ENCODE data around the gene SLC28A1. TPM values are rescaled to one million over a fixed set of nuclear protein-coding genes. Genes with fewer than 3 reads are reported as not detected.
A peak's percentile ranks its signal among the peaks of the same experiment; 100 is the strongest.

SLC28A1 gene
- total and polyA plus RNA-seq, 2 of the 4 experiments (the other 2 are of a cell fraction) = not detected

- intact Hi-C loops (cut with micrococcal nuclease) = no loop called here
- Histone ChIP-seq H3K14ac (replicated peaks; ENCODE audit: low read depth, low read length) (peak overlapping the region; percentile 73), H3K4me1 (ENCODE audit: control insufficient read depth, insufficient read depth, low read length) (peaks cover 6% of the 10 kb centered on the region), H3K56ac (ENCODE audit: extremely low read depth, insufficient read depth, low read length) (no peak overlapping the region), H3K4ac (ENCODE audit: low read depth, low read length) (peak overlapping the region; percentile 65; the same call in 1 of the 2 replicates), H3K4me3 (ENCODE audit: insufficient read depth, low read depth, low read length) (no peak overlapping the region), H2AK9ac (replicated peaks; ENCODE audit: low read depth, low read length, poor library complexity) (no peak overlapping the region), H2AFZ (replicated peaks; ENCODE audit: low read length, poor library complexity) (peak overlapping the region; percentile 83), H3K18ac (ENCODE audit: low read depth, low read length) (no peak overlapping the region), H3K9me1 (ENCODE audit: insufficient read depth, low read length) (peaks cover 11% of the 10 kb centered on the region), H2BK5ac (ENCODE audit: low read depth, low read length, poor library complexity, severe bottlenecking) (peak overlapping the region; percentile 15), H3K4me2 (ENCODE audit: low read depth, low read length) (peak overlapping the region; percentile 9; the same call in 1 of the 2 replicates), H3K36me3 (ENCODE audit: control insufficient read depth, insufficient read depth, low read length) (no peaks in the 10 kb centered on the region), H3K27ac (ENCODE audit: insufficient read depth, low read length) (0 out of 2 replicates have a peak overlapping the region, but pooled peaks have one; percentile 4), H3K23ac (ENCODE audit: low read depth, low read length) (peak overlapping the region; percentile 74; the same call in 1 of the 2 replicates), H3K27me3 (ENCODE audit: control insufficient read depth, insufficient read depth, low read length) (no peaks in the 10 kb centered on the region), H3K79me1 (ENCODE audit: low read depth in 1 of 2, low read length in 2 of 2) (no peaks in the 10 kb centered on the region), H2AK5ac (ENCODE audit: low read depth, low read length) (peak overlapping the region; percentile 27; the same call in 1 of the 2 replicates), H4K5ac (ENCODE audit: low read depth, low read length) (no peak overlapping the region), H4K20me1 (ENCODE audit: insufficient read depth, low read length) (no peaks in the 10 kb centered on the region), H3K9me3 (ENCODE audit: control insufficient read depth, insufficient read depth, low read length) (peaks cover 4% of the 10 kb centered on the region), H2BK15ac (ENCODE audit: low read depth, low read length) (peak overlapping the region; percentile 29; the same call in 1 of the 3 replicates), H4K91ac (ENCODE audit: insufficient read depth, low read depth, low read length) (0 out of 2 replicates have a peak overlapping the region, but pooled peaks have one; percentile 10), H2BK20ac (ENCODE audit: low read depth, low read length) (peak overlapping the region; percentile 64; the same call in 1 of the 2 replicates), H3K9ac (ENCODE audit: low read depth, low read length) (0 out of 2 replicates have a peak overlapping the region, but pooled peaks have one; percentile 7), H2BK120ac (ENCODE audit: low read depth, low read length) (peak overlapping the region; percentile 67), H4K8ac (ENCODE audit: low read depth in 2 of 2, low read length in 2 of 2) (peak overlapping the region in 1 of 2 experiments; percentile 66; a peak in 1 of 4 replicates)
- WGBS, 2 experiments (ENCODE audit: extremely low coverage in 2 of 2, insufficient read length in 1 of 2) = no CpG with 5 or more reads among the region's 3 CpGs
- BruUV-seq (replicated peaks) = no TSS peak
- peak; percentile 91 for DNase-seq
- dilution Hi-C loops (cut with HindIII; ENCODE audit: low sequenced_read_pairs, unreplicated experiment) = no loop called here
- TF ChIP-seq RCOR1 (IDR thresholded peaks at IDR 0.05; ENCODE audit: insufficient replicate concordance, low read length) (no peak), MAZ (IDR thresholded peaks at IDR 0.05; ENCODE audit: borderline replicate concordance, low read depth, low read length) (no peak), MXI1 (IDR thresholded peaks at IDR 0.05; ENCODE audit: borderline replicate concordance, low read depth, low read length) (0 out of 2 replicates have a peak, but pooled peaks have one; percentile 14), SMC3 (IDR thresholded peaks at IDR 0.05; ENCODE audit: low read depth, low read length) (no peak), USF2 (IDR thresholded peaks at IDR 0.05; ENCODE audit: low read depth, low read length) (no peak), CHD1 (IDR thresholded peaks at IDR 0.05; ENCODE audit: low read depth, low read length) (no peak), MAFK (IDR thresholded peaks at IDR 0.05; ENCODE audit: low read depth, low read length) (no peak), RAD21 (IDR thresholded peaks at IDR 0.05; ENCODE audit: low read length) (peak; percentile 22; the same call in 1 of the 2 replicates), ELK1 (IDR thresholded peaks at IDR 0.05; ENCODE audit: borderline replicate concordance, low read depth, low read length) (no peak), NFE2L2 (IDR thresholded peaks at IDR 0.05; ENCODE audit: low read depth, low read length) (no peak), RFX5 (IDR thresholded peaks at IDR 0.05; ENCODE audit: low read depth, low read length) (no peak), POLR2A (IDR thresholded peaks at IDR 0.05; ENCODE audit: low read depth, low read length) (no peak), CTCF (conservative IDR thresholded peaks at IDR 0.05; ENCODE audit: low read depth, low read length) (no peak), CEBPB (IDR thresholded peaks at IDR 0.05; ENCODE audit: low read depth, low read length) (peak; percentile 52; the same call in 1 of the 2 replicates), FOS (IDR thresholded peaks at IDR 0.05; ENCODE audit: low read depth, low read length) (peak; percentile 86), BHLHE40 (IDR thresholded peaks at IDR 0.05; ENCODE audit: low read depth, low read length) (peak; percentile 23; the same call in 1 of the 2 replicates)
- POLR2A ChIA-PET (ENCODE audit: unreplicated experiment) = no interaction called here
- CTCF ChIA-PET = no interaction called here
- in situ Hi-C loops (cut with MboI; ENCODE audit: low sequenced_read_pairs) = loop anchor here (25.0 kb wide), 1 partner anchor 326 kb away; no protein-coding TSS in a partner anchor
- peak; percentile 92 for ATAC-seq (ENCODE audit: low read depth)
These were observed 76.6 kb downstream of the SLC28A1 start for GRCh38 chr15:84961114-84961452.
